K562 (cell line): ENCODE data around the gene GARRE1. TPM values are rescaled to one million over a fixed set of nuclear protein-coding genes. Genes with fewer than 3 reads are reported as not detected.

Experiments
- ATF4 ChIP-seq: fragments of 450-650 bp; formaldehyde crosslinking; IDR thresholded peaks from 2 replicates; pipeline ENCODE4 v1.4.0; 2022; ENCODE audit warnings: mild to moderate bottlenecking, moderate library complexity
- CHD7 ChIP-seq: fragments of 200-600 bp; sonication (generic); IDR thresholded peaks from one replicate; pipeline ENCODE4 v1.6.1; 2012; ENCODE audit warnings: mild to moderate bottlenecking, low read depth, low read length, inconsistent platforms
- ELF1 ChIP-seq: fragments of 200-800 bp; sonication (Bioruptor generic); IDR thresholded peaks from 2 replicates; pipeline ENCODE4 v1.6.1; 2016; ENCODE audit warnings: missing genetic modification characterization, missing compliant biosample characterization
- HDAC8 ChIP-seq: fragments of 450-650 bp; IDR thresholded peaks from 2 replicates; pipeline ENCODE4 v1.6.1; 2016; ENCODE audit warnings: mild to moderate bottlenecking, missing genetic modification characterization, moderate library complexity, missing compliant biosample characterization
- ILF3 ChIP-seq: fragments of 450-650 bp; IDR thresholded peaks from 2 replicates; pipeline ENCODE4 v1.6.1; 2018; ENCODE audit warnings: antibody characterized with exemption, mild to moderate bottlenecking, moderate library complexity, borderline replicate concordance
- SMARCC2 ChIP-seq: fragments of 450-650 bp; IDR thresholded peaks from 2 replicates; pipeline ENCODE4 v1.6.1; 2017; ENCODE audit warnings: antibody characterized with exemption, moderate library complexity, mild to moderate bottlenecking, low read depth
- SOX6 ChIP-seq: fragments of 450-650 bp; IDR thresholded peaks from 2 replicates; pipeline ENCODE4 v1.6.1; 2014; ENCODE audit warnings: mild to moderate bottlenecking
- STAT5B ChIP-seq: fragments of 250-450 bp; sonication (Bioruptor Pico); IDR thresholded peaks from 2 replicates; pipeline ENCODE4 v1.8.0; 2021; ENCODE audit warnings: mild to moderate bottlenecking, inconsistent platforms
- TAF7 ChIP-seq: fragments of 450-650 bp; IDR thresholded peaks from 2 replicates; pipeline ENCODE4 v1.6.1; 2016; ENCODE audit warnings: missing genetic modification characterization, missing compliant biosample characterization
- UBTF ChIP-seq, 2 experiments: IDR thresholded peaks; 2 replicates each; pipeline ENCODE4 v1.6.1; 2012; ENCODE audit warnings: improper control_type of control experiment in 2 of 2, low read depth in 2 of 2, low read length in 2 of 2, borderline replicate concordance in 1 of 2
- ZNF239 ChIP-seq: fragments of 250-450 bp; sonication (Bioruptor Pico); IDR thresholded peaks from 2 replicates; pipeline ENCODE4 v1.4.0; 2020; ENCODE audit warnings: mild to moderate bottlenecking
- ZNF766 ChIP-seq: fragments of 200-800 bp; sonication (Bioruptor generic); conservative IDR thresholded peaks from 2 replicates; pipeline ENCODE4 v1.6.1; 2016; ENCODE audit warnings: missing genetic modification characterization, missing compliant biosample characterization
- polyA plus RNA-seq, 8 experiments: library from polyadenylated mRNA; depleted of rRNA in 4 of 8; stranded (reverse) in 5 of 8; unstranded in 3 of 8; fragments of >200 nt; fragmentation: Nextera tagmentation in 2 of 8; fragmentation: Illumina TruSeq in 1 of 8; extraction: Ambion mirVana in 2 of 8; extraction: Trizol in 1 of 8; gene quantifications; 2 replicates each; pipeline versions ENCODE4 v1.2.1 to v1.2.3, GENCODE V29; 2011 to 2014; ENCODE audit warnings: inconsistent platforms in 1 of 8, missing spikeins in 1 of 8
- total RNA-seq, 7 experiments: library from RNA; depleted of rRNA in 6 of 7; stranded (reverse); fragments of >200 nt in 6 of 7; fragmentation: Illumina TruSeq in 2 of 7; extraction: Trizol in 2 of 7; gene quantifications; 2 replicates each; pipeline versions ENCODE4 v1.2.1 to v1.2.3, GENCODE V29; 2011 to 2021; ENCODE audit warnings: low replicate concordance in 1 of 7

Gene GARRE1
- total and polyA plus RNA-seq, 9 of the 15 experiments (the other 6 are each of a cell fraction or from before 2014, with no cell fraction given) = 1.6 to 12.8 (median 7.5) TPM

- no peak for TF ChIP-seq ATF4 (CRISPR knock-in tag)
- no peak for TF ChIP-seq ILF3
- peak; percentile 18; the same call in 1 of the 2 replicates for TF ChIP-seq SOX6
- TF ChIP-seq ZNF239 = no peak
- TF ChIP-seq ELF1 = no peak
- peak; percentile 78 to 86; a peak in 3 of 4 replicates for TF ChIP-seq UBTF (IDR thresholded peaks at IDR 0.05; ENCODE audit: borderline replicate concordance in 1 of 2, low read depth in 2 of 2, low read length in 2 of 2)
- no peak for TF ChIP-seq STAT5B (CRISPR knock-in tag)
- TF ChIP-seq TAF7 = no peak
- no peak for TF ChIP-seq CHD7
- TF ChIP-seq SMARCC2 = no peak
- TF ChIP-seq ZNF766 (CRISPR knock-in tag) = 0 out of 2 replicates have a peak, but pooled peaks have one; percentile 24
- no peak for TF ChIP-seq HDAC8 (tag)
Observed at GRCh38 chr19:34232566-34233481, 21.5 kb upstream of the GARRE1 start (continued).
